Neutrophil (primary cell): ENCODE data around the gene MYH3.

Source experiments
- H3K27ac ChIP-seq: fragments of 200-600 bp; sonication (generic); 2 replicates; pipeline ENCODE4 v1.5.1; 2016; ENCODE audit warnings: mild to moderate bottlenecking, moderate library complexity
- H3K27me3 ChIP-seq: fragments of 200-600 bp; sonication (generic); 2 replicates; pipeline ENCODE4 v1.6.0; 2016; ENCODE audit warnings: mild to moderate bottlenecking
- H3K36me3 ChIP-seq: fragments of 200-600 bp; sonication (generic); 2 replicates; pipeline ENCODE4 v1.5.1; 2017
- H3K4me1 ChIP-seq, 2 experiments: fragments of 200-600 bp in 1 of 2; sonication (generic) in 1 of 2; 1 replicate in 1 of 2; 2 replicates in 1 of 2; pipeline versions ENCODE4 v1.5.1 to v1.6.1; 2013 to 2016; ENCODE audit warnings: low read depth in 1 of 2, low read length in 1 of 2, mild to moderate bottlenecking in 1 of 2, moderate library complexity in 1 of 2; ENCODE audit not compliant: control insufficient read depth in 1 of 2, insufficient read depth in 1 of 2
- H3K4me3 ChIP-seq, 2 experiments: fragments of 200-600 bp in 1 of 2; sonication (generic) in 1 of 2; 1 replicate in 1 of 2; 2 replicates in 1 of 2; pipeline ENCODE4 v1.5.1; 2013 to 2016; ENCODE audit warnings: low read depth in 1 of 2, low read length in 1 of 2, mild to moderate bottlenecking in 1 of 2, moderate library complexity in 1 of 2
- H3K9me3 ChIP-seq: fragments of 200-600 bp; sonication (generic); 2 replicates; pipeline ENCODE4 v1.5.1; 2016
- CTCF ChIP-seq: fragments of 200-600 bp; sonication (generic); IDR thresholded peaks from 2 replicates; pipeline ENCODE4 v1.5.1; 2016; ENCODE audit warnings: antibody characterized with exemption

MYH3 gene

GRCh38 chr17:10628756-10629155, 28.4 kb downstream of the MYH3 start:
- no peaks in the 10 kb centered on the region for H3K27me3 ChIP-seq
- peak; percentile 52 for TF ChIP-seq CTCF
- H3K4me3 ChIP-seq: no peak overlapping the region
- H3K36me3 ChIP-seq: peaks cover 6% of the 10 kb centered on the region
- no peaks in the 10 kb centered on the region for H3K9me3 ChIP-seq
- H3K4me1 ChIP-seq: no peaks in the 10 kb centered on the region
- no peak overlapping the region for H3K27ac ChIP-seq

- Histone ChIP-seq H3K4me3 (no peak overlapping the region), H3K9me3 (no peaks in the 10 kb centered on the region), H3K27ac (no peak overlapping the region), H3K36me3 (peaks cover 6% of the 10 kb centered on the region), H3K27me3 (no peaks in the 10 kb centered on the region), H3K4me1 (no peaks in the 10 kb centered on the region)
- TF ChIP-seq CTCF: no peak
Observed at GRCh38 chr17:10626390-10626789, 30.7 kb downstream of the MYH3 start.

- H3K27ac ChIP-seq: no peak overlapping the region
Observed at GRCh38 chr17:10624969-10625368, 32.1 kb downstream of the MYH3 start.

GRCh38 chr17:10623737-10624338, 33.3 kb downstream of the MYH3 start:
- Histone ChIP-seq H3K4me1 (no peaks in the 10 kb centered on the region), H3K27ac (no peak overlapping the region), H3K36me3 (no peaks in the 10 kb centered on the region), H3K9me3 (no peaks in the 10 kb centered on the region), H3K4me3 (no peak overlapping the region), H3K27me3 (no peaks in the 10 kb centered on the region)
- no peak for TF ChIP-seq CTCF

More at GRCh38 chr17:10624969-10625368, 32.1 kb downstream of the MYH3 start:
- Histone ChIP-seq H3K4me3 (no peak overlapping the region), H3K9me3 (no peaks in the 10 kb centered on the region), H3K36me3 (peaks cover 6% of the 10 kb centered on the region), H3K4me1 (no peaks in the 10 kb centered on the region), H3K27me3 (no peaks in the 10 kb centered on the region)
- no peak for TF ChIP-seq CTCF

- no peaks in the 10 kb centered on the region for H3K9me3 ChIP-seq
- TF ChIP-seq CTCF: no peak
- no peaks in the 10 kb centered on the region for H3K36me3 ChIP-seq
- no peak overlapping the region for H3K4me3 ChIP-seq
- no peak overlapping the region for H3K27ac ChIP-seq
- no peaks in the 10 kb centered on the region for H3K27me3 ChIP-seq
- no peaks in the 10 kb centered on the region for H3K4me1 ChIP-seq
Observed at GRCh38 chr17:10622617-10623485, 34.3 kb downstream of the MYH3 start.
